ENCODE results near the gene ZCCHC10.

- TF ChIP-seq TCF7 (IDR thresholded peaks at IDR 0.05; ENCODE audit: borderline replicate concordance) (no peak), CTCF (IDR thresholded peaks at IDR 0.05 in 2 of 3, conservative IDR thresholded peaks at IDR 0.05 in 1 of 3; ENCODE audit: insufficient read depth in 2 of 3, low read depth in 1 of 3, low read length in 3 of 3) (no peak), RBBP5 (IDR thresholded peaks at IDR 0.05; ENCODE audit: borderline replicate concordance, insufficient read depth, low read length, poor library complexity, severe bottlenecking) (no peak)
Observed at GRCh38 chr5:132987531-132988408, 38.6 kb downstream of the ZCCHC10 start.
